ENCODE results near the gene SUN2.
"Not testable (repeated sequence)": the region's sequence is repeated elsewhere in the genome, so short reads cannot be mapped to it uniquely, and the experiment has no call there.

Gene SUN2

GRCh38 chr22:38755911-38756532, at the start of gene SUN2:
TSS of gene SUN2 (minus strand) at chr22:38755998. CDS start at chr22:38752628, 3,370 bp downstream.
- DNase-seq, result peak; percentile 78

DNA sequence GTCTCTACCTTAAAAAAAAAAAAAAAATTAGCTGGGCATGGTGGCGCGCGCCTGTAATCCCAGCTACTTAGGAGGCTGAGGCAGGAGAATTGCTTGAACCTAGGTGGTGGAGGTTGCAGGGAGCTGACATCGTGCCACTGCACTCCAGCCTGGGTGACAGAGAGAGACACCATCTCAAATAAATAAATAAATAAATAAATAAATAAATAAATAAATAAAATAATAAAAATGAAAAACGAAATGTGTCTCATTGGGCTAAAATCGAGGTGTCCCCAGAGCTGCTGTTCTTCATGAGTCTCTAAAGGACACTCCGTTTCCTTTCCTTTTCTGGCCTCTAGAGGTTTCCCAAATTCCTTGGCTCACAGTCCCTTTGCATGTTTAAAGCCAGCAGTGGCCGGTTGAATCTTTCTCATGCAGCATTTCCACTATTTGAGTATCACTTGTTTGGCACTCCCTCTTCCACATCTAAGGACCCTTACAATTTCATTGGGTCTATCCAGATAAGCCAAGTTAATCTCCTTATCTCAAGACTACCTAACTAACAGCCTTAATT, 49.3 kb upstream of the SUN2 start:
- not testable (repeated sequence) for DNase-seq

DNA sequence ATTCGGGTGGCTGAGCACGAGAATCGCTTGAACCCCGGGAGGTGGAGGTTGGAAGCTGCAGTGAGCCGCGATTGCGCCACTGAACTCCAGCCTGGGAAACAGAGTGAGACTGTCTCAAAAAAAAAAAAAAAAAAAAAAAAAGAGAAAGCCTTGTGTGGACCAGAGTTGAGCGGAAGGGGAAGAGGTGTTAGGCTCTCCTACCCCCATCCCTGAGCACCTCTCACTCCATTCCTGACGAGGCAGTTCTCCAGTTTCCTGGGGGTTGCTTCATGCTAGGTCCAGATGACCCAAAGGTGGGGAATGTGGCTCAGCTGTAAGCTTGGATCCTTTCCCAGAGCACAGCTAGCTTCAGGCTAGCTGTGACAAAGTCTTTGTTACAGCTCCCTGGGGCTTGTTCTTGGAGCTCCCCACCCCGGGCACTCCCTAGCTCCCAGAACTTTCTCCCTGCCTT, 46.9 kb upstream of the SUN2 start:
- DNase-seq, result peak; percentile 80

DNA sequence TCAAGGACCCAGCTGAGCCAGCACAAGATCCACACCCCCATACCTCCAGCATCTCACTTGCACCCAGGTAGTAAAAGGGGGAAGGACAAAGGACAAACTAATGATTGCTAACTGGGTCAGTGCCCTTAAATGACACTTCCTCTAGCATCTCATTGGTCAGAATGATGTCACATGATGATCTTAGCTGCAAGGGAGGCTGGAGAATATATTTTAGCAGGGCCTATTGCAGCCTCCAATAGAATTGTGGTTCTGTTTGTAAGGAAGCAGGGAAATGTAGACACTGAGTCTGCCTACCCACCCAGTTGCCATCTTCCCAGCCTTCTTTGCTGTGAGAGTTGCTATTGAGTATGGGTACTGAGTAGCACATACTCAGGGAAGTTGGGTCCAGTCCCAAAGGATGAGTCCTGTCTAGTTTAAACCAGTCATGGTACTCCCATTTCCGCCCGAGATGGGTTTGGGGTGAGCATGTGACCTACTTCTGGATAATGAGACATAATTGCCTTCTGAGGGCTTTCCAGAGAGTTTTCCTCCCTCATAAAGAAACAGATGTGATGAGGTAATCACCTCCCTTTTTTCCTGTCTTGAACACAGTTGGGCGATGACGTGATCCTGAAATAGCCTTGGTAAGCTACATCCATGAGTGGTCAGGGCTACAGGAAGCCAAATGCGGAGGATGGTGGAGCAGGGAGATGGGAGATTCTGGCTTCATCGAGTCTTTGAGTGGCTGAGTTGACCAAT, 43.6 kb upstream of the SUN2 start:
- peak; percentile 19 for DNase-seq

- DNase-seq, result no peak
Measured at GRCh38 chr22:38798496-38798895, 42.7 kb upstream of the SUN2 start.

- DNase-seq, result no peak
Measured at GRCh38 chr22:38796262-38796957, 40.6 kb upstream of the SUN2 start.

DNA sequence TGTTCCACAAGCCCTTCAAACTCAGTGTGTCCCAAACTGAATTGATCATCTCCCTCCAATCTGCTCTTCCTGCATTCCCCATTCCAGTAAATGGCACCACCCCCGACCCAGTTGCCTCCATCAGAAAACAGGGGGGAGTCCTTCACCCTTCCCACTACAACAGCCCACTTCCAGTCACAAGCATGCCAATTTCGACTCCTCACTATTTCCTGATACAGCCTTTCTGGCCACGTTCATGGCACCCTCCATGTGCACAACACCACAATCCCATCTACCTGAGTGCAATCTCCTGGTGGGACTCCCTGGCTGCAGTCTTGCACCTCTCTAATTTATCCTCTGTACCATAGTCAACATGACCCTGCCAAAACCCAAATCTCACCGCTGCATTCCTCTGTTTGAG, 39.8 kb upstream of the SUN2 start:
- DNase-seq, result no peak

DNA sequence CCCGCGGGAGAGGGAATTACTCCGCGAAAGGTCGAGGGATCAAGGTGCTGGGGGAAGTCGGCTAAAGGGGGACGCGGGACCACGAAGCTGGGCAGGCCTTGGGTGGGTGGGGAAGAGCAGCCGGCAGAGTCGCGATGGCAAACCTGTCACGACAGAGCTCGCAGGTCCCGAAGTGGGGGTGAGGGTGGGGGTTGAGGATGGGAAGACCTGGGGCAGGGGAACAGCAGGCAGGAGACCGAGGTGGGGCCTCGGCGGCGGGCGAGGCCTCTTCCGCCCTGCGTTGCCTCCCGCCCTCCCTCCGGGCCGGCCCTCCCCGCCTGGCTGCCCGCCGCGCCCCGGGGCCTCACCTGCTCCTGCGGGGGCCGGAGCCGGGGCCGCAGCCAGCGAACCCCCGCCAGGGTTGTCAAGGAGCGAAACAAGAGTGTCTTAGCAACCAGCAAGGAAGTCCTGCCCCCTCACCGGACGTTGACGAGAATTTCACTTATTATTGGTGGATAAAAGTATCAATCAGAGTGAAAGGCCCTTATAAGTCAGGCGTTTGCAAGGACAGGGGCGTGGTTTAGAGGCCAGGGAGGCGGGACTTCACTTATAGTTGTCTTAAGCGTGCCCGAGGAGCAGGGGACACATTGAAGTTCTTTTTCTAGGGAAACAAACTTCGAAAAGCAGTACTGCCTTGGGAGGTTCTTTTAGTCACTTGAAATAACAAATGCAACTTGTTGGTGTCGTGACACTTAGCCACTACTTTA, 38.1 kb upstream of the SUN2 start, which contains the start of gene DNAL4:
Gene DNAL4 (minus strand): TSS at position 423 of the 746 bp plus-strand sequence. CDS start 11,412 bp downstream, outside the sequence.
- peak; percentile 98 for DNase-seq

- no peak for DNase-seq
Measured at GRCh38 chr22:38793317-38793716, 37.5 kb upstream of the SUN2 start.

DNA sequence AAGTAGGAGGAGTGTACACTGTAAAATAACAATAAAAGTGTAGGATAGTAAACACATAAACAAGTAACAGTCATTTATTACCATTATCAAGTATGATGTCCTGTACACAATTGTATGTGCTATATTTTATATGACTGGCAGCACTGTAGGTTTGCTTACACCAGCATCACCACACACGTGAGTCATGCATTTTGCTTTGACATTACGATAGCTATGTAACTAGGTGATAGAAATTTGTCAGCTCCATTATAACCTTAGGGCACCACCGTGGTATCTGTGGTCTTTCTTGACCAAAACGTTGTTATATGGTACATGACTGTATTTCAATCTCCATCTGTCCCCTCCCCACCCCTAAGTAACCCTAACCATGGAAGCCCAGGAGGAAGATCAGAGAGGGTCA, 37.0 kb upstream of the SUN2 start:
- DNase-seq, result no peak

DNA sequence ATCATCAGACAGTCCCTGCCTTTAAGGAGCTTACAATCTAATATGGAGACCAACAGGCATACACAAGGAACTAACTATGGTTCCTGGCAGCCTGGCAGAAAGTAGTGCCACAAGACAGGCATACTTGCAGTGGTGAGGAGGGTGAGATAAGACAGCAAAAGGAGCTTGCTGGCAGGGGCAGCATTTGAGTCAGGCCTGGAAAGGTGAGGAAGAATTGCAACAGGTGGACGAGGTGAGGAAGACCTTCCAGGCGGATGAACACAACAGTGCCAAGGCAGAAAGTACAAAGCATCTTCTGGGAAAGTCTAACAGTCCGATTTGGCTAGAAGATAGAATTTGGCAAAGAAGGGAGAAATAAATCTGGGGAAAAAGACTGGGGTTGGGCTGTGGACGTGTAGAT, 33.8 kb upstream of the SUN2 start:
- DNase-seq, result no peak

DNA sequence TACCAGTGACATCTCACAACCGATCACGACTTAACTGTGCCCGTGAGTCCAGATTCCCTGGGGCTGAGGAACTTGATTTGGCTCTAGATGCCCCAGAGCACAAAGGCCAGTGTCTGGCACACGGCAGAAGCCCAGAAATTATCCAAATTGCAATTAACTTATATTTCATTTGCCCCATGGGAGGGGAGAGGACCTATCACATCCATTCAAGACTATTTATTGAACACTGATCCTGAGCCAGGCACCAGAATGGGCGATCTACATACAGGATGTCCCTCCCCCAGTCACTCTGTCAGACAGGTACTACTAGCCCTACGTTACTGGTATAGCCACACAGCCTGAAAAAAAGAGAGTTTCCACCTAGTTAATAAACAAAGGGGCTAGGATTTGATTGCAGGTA, 33.0 kb upstream of the SUN2 start:
- peak; percentile 18 for DNase-seq

DNA sequence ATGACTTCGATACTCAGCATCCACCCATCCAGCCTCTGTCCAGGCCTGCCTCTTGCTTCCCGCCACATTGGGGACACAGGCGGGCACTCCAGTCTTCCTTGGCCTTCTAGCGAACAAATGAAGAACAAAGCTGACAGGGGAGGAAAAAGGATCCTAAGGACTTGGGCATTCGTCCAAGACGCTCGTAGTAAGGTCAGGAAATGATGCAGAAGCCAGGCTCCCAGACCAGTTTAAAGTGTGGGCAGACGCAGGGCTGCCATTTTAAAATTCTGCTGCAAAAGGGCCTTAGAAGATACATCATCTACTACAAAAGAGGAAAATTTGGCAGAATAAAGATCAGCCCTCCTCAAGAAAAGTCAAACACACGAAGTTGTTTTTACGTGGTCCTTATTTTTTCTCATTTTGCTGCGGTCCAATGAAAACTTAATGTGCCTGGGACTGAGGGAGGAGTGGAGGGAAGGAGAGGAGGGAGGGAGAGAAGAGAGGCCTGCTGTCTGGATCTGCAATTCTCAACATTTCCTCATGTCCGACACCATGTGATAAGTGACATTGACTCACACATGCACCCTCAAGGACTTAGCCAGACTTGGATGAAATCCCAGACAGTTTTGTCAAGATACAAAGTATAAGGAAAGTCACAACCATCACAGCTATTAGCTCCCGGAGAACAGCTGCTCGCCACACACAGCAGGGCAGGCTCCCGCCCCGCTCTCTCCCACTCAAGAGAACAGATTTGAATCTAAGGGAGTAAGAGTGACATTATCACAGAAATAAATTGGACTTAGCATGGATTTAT, 32.4 kb upstream of the SUN2 start:
- DNase-seq, result peak; percentile 62

- DNase-seq, result no peak
Measured at GRCh38 chr22:38786631-38787030, 30.8 kb upstream of the SUN2 start.

DNA sequence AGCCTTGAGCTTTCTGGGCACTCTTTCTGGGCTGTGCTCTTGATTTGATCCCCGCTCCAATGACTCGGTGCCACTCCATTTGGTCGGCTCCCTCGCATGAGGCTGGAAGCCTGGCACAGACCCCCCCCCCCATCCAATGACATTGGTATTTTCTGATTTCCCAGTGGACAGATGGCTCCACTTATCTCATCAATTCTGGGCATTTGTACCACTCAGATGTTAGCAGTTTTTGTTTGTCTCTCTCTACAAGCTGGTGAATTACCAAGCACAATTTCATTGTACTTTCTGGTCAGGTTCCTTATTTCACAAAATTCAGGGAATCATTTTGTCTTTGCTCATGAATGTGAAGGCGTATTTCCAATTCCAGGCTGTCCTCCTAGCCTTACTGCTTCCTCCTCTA, 29.1 kb upstream of the SUN2 start:
- no peak for DNase-seq

DNA sequence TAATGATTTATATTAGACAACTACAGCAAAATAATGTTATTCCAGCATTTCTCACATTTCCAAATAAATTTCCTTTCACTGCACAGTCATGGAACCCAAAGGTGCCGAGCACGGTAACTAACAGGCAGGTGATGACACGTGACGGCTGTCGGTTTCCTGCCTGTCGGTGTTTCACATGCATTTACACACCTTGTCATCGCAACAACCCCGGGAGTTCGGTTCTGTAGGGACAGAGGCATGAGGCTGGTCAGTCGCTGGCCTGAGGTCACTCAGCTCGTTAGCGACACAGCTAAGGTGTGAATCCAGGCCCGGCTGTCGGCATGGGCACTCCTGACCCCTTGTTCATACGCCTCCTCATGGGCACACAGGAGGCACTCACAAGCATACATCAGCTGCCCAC, 28.2 kb upstream of the SUN2 start:
- no peak for DNase-seq

DNA sequence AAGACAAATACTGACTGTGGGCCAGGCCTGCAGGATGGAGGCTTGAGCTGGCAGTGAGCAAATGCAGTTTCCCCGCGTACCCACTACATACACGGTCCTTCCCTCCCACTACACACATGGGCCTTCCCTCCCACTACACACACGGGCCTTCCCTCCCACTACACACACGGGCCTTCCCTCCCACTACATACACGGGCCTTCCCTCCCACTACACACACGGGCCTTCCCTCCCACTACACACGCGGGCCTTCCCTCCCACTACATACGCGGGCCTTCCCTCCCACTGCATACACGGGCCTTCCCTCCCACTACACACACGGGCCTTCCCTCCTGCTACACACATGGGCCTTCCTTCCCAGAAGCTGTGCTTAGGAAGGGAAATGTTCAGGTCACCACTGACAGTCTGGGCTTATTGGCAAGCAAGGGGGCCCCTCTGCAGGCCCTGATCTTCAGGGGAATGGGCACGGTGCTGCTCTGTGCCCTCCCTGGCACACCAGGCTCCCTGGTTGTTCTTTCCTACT, 27.4 kb upstream of the SUN2 start:
- no peak for DNase-seq

DNA sequence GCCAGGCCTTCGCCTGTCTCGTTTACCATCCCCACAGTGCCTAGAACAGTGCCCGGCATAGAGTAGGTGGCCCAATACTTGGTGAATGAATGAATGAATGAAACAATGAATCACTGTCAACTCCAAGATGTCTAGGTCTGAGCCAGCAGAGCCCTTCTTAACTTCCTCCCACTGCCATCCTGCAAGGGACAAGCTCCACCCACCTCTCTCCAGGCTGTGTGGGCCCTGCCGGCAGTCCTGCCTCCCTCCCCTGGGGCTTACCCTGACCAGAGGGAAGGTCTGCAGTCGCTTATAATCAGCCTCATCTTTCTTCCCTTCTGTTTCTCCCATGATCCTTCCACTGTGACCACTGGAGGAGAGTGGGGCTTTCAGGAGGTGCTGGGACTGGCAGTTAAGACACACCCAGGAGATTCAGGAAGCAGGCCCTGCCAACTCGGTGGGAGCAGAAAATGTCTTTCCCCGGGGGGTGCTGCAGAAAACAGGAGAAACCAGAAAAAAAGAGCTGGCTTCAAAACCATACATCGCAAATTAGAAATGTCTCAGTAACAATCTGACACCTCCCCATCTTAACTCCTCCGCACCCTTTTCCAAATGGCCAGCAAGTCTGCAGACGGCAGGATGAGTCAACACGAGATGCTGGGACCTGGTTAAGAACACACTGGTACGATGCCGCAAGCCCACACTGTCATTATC, 26.8 kb upstream of the SUN2 start:
- no peak for DNase-seq

GRCh38 chr22:38781033-38781432, 25.2 kb upstream of the SUN2 start:
- no peak for DNase-seq

GRCh38 chr22:38777087-38777671, 21.4 kb upstream of the SUN2 start:
- no peak for DNase-seq

- DNase-seq, result no peak
Measured at GRCh38 chr22:38776086-38776485, 20.3 kb upstream of the SUN2 start.

All from NCI-H2171 treated with DMSO at 0.1 percent for 48 hours (cell line).